ENCODE measurements around the gene OTOL1. TPM values are rescaled to one million over a fixed set of nuclear protein-coding genes. Genes with fewer than 3 reads are reported as not detected.

The OTOL1 gene
- total and polyA plus RNA-seq, 2 donors (not counting 3 experiments of a cell fraction or from before 2014, with no cell fraction given) = not detected

- BruUV-seq (replicated peaks) = no TSS peak
These were observed 21.4 kb upstream of the OTOL1 start for GRCh38 chr3:161475206-161475605.

More at GRCh38 chr3:161475206-161475605, 21.4 kb upstream of the OTOL1 start:
- dilution Hi-C loops (cut with MboI; ENCODE audit: extremely low pct_ligation_motif_present, low sequenced_read_pairs) = no loop called here
- Histone ChIP-seq H3K27me3 (ENCODE audit: control insufficient read depth in 2 of 2, insufficient read depth in 2 of 2, low read length in 2 of 2) (no peaks in the 10 kb centered on the region), H3K4me2 (ENCODE audit: insufficient read depth, low read length) (no peak overlapping the region), H3K9me3 (replicated peaks; ENCODE audit: control insufficient read depth, insufficient read depth, low read length) (no peaks in the 10 kb centered on the region), H3K79me2 (ENCODE audit: control insufficient read depth, insufficient read depth, low read length) (no peaks in the 10 kb centered on the region), H2AFZ (ENCODE audit: low read depth, low read length) (no peak overlapping the region), H3K9ac (replicated peaks; ENCODE audit: extremely low read depth, insufficient read depth, low read length) (no peak overlapping the region), H3K4me3 (replicated peaks in 1 of 3; ENCODE audit: insufficient read depth in 1 of 3, low read depth in 1 of 3, low read length in 3 of 3) (no peak overlapping the region), H4K20me1 (replicated peaks; ENCODE audit: control insufficient read depth, extremely low read depth, insufficient read depth, low read length) (no peaks in the 10 kb centered on the region), H3K27ac (ENCODE audit: insufficient read depth, low read depth, low read length) (no peak overlapping the region), H3K4me1 (ENCODE audit: control insufficient read depth, extremely low read depth, insufficient read depth, low read length) (no peaks in the 10 kb centered on the region), H3K9me1 (replicated peaks; ENCODE audit: control insufficient read depth, extremely low read depth, insufficient read depth, low read length) (no peaks in the 10 kb centered on the region), H3K36me3 (ENCODE audit: control insufficient read depth in 2 of 2, extremely low read depth in 1 of 2, insufficient read depth in 2 of 2, low read length in 2 of 2) (no peaks in the 10 kb centered on the region)
- intact Hi-C loops (cut with micrococcal nuclease) = no loop called here
- DNase-seq (ENCODE audit: low read depth, low spot score) (no peak), FAIRE-seq (no peak)
- TF ChIP-seq POLR2A (IDR thresholded peaks at IDR 0.05; ENCODE audit: low read depth, low read length) = no peak
- TF ChIP-seq JUN (IDR thresholded peaks at IDR 0.05; ENCODE audit: borderline replicate concordance, insufficient read depth, insufficient read length, low read depth) = no peak
- no peak for TF ChIP-seq FOS (IDR thresholded peaks at IDR 0.05; ENCODE audit: borderline replicate concordance, insufficient read depth, low read length)
- no peak for TF ChIP-seq POLR2AphosphoS5 (IDR thresholded peaks at IDR 0.05; ENCODE audit: insufficient read depth, low read depth, low read length)
- TF ChIP-seq CTCF (IDR thresholded peaks at IDR 0.05; ENCODE audit: extremely low read depth in 1 of 2, insufficient read depth in 1 of 2, low read depth in 1 of 2, low read length in 2 of 2) = no peak
- TF ChIP-seq GATA2 (IDR thresholded peaks at IDR 0.05; ENCODE audit: insufficient read depth, insufficient read length, low read depth, low read length) = no peak
- TF ChIP-seq MYC (IDR thresholded peaks at IDR 0.05; ENCODE audit: low read depth, low read length) = no peak
- CTCF ChIA-PET = no interaction called here
- POLR2A ChIA-PET = no interaction called here

All from endothelial cell of umbilical vein (primary cell).